HUES48 (cell line): Measurements from ENCODE around the gene TRPC4AP.

Source experiments
- H3K27ac ChIP-seq: one replicate; pipeline ENCODE4 v1.7.0; 2013; ENCODE audit warnings: low read depth, low read length, inconsistent platforms
- H3K27me3 ChIP-seq: 2 replicates; pipeline ENCODE4 v1.6.1; 2013; ENCODE audit warnings: mild to moderate bottlenecking, low read length; ENCODE audit not compliant: control insufficient read depth, insufficient read depth
- H3K36me3 ChIP-seq: 2 replicates; pipeline ENCODE4 v1.6.1; 2013; ENCODE audit warnings: low read length; ENCODE audit not compliant: control insufficient read depth, insufficient read depth
- H3K4me1 ChIP-seq: 2 replicates; pipeline ENCODE4 v1.6.1; 2013; ENCODE audit warnings: mild to moderate bottlenecking, low read length; ENCODE audit not compliant: control insufficient read depth, insufficient read depth
- H3K4me3 ChIP-seq: 2 replicates; pipeline ENCODE4 v1.5.1; 2013; ENCODE audit warnings: mild to moderate bottlenecking, low read depth, low read length
- H3K9ac ChIP-seq: 2 replicates; pipeline ENCODE4 v1.6.1; 2013; ENCODE audit warnings: mild to moderate bottlenecking, low read depth, low read length, moderate library complexity
- H3K9me3 ChIP-seq: 2 replicates; pipeline ENCODE4 v1.6.1; 2013; ENCODE audit warnings: low read length; ENCODE audit not compliant: control insufficient read depth, insufficient read depth

Gene TRPC4AP, protein sequence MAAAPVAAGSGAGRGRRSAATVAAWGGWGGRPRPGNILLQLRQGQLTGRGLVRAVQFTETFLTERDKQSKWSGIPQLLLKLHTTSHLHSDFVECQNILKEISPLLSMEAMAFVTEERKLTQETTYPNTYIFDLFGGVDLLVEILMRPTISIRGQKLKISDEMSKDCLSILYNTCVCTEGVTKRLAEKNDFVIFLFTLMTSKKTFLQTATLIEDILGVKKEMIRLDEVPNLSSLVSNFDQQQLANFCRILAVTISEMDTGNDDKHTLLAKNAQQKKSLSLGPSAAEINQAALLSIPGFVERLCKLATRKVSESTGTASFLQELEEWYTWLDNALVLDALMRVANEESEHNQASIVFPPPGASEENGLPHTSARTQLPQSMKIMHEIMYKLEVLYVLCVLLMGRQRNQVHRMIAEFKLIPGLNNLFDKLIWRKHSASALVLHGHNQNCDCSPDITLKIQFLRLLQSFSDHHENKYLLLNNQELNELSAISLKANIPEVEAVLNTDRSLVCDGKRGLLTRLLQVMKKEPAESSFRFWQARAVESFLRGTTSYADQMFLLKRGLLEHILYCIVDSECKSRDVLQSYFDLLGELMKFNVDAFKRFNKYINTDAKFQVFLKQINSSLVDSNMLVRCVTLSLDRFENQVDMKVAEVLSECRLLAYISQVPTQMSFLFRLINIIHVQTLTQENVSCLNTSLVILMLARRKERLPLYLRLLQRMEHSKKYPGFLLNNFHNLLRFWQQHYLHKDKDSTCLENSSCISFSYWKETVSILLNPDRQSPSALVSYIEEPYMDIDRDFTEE

DNA sequence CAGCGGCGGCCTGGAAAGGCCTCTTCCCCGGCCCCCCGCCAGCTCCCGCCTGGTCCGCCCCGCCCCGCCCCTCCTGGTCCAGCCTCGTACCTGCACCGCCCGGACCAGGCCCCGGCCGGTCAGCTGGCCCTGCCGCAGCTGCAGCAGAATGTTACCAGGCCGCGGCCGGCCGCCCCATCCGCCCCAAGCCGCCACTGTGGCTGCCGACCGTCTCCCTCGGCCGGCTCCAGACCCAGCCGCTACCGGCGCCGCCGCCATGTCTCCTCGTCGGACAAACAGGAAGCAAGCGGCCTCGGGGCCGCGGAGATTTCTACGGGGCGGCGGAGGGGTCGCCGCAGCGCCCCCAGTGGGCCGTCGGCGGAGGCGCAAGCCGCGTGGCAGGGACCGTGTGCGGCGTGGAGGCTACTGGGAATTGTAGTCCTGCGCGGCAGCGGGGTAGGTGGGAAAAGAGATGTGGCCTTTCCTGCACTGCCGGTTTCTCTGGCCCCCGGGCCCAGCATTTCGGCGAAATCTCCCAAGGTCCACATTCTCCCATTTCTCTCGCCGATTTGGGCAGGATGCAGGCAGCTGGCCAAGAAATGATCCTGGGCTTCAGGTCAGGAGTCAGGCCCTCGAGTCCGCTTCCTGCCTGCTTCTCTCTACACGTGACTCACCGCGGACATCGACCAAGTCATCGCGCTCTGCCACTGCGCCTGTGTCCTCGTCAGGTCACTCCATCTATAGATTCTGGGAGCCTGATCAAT, at the start of gene TRPC4AP:
TRPC4AP (minus strand) TSS at position 284 of the 743 bp plus-strand sequence; CDS start at position 258, 26 bp downstream.
- peak within 1 kb of the TSS; percentile 90 for H3K9ac ChIP-seq
- peaks cover 14% of the 10 kb centered on the region for H3K36me3 ChIP-seq
- peak within 1 kb of the TSS; percentile 94 for H3K4me3 ChIP-seq
- no peaks in the 10 kb centered on the region for H3K9me3 ChIP-seq
- no peaks in the 10 kb centered on the region for H3K27me3 ChIP-seq
- H3K27ac ChIP-seq = peak within 1 kb of the TSS; percentile 92
- H3K4me1 ChIP-seq = peaks cover 21% of the 10 kb centered on the region

GRCh38 chr20:35135867-35136586, 43.4 kb upstream of the TRPC4AP start:
- H3K4me1 ChIP-seq = no peaks in the 10 kb centered on the region
- no peaks in the 10 kb centered on the region for H3K9me3 ChIP-seq
- peaks cover 70% of the 10 kb centered on the region for H3K36me3 ChIP-seq
- H3K9ac ChIP-seq = no peak overlapping the region
- H3K27me3 ChIP-seq = no peaks in the 10 kb centered on the region
- no peak overlapping the region for H3K4me3 ChIP-seq
- H3K27ac ChIP-seq = no peak overlapping the region

DNA sequence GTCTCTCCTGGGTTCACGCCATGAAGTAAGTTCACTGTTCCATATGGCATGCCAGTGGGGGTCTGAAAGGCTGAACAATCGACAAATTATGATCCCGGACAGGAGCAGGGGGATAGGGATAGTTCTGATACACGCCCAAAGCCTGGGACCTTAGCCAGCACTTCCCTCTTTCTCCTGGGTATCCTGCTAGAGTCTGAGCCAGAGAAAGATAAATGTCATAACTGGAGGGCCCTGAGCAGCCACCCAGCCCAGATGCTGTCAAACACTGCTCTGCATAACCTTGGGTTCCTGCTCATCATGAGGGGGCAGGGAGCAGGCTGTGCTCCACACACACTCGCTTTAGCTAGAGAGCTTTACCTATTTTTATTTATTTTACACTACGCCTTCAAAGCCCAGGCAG, 42.3 kb upstream of the TRPC4AP start:
- Histone ChIP-seq H3K4me3 (no peak overlapping the region), H3K27ac (no peak overlapping the region), H3K27me3 (no peaks in the 10 kb centered on the region), H3K36me3 (peaks cover 72% of the 10 kb centered on the region), H3K9ac (no peak overlapping the region), H3K4me1 (no peaks in the 10 kb centered on the region), H3K9me3 (no peaks in the 10 kb centered on the region)

GRCh38 chr20:35134472-35134871, 41.9 kb upstream of the TRPC4AP start:
- Histone ChIP-seq H3K27me3 (no peaks in the 10 kb centered on the region), H3K36me3 (peaks cover 73% of the 10 kb centered on the region), H3K9ac (no peak overlapping the region), H3K4me3 (no peak overlapping the region), H3K27ac (no peak overlapping the region), H3K4me1 (no peaks in the 10 kb centered on the region), H3K9me3 (no peaks in the 10 kb centered on the region)

GRCh38 chr20:35133735-35134134, 41.1 kb upstream of the TRPC4AP start:
- Histone ChIP-seq H3K27ac (no peak overlapping the region), H3K4me3 (no peak overlapping the region), H3K9me3 (no peaks in the 10 kb centered on the region), H3K4me1 (no peaks in the 10 kb centered on the region), H3K27me3 (no peaks in the 10 kb centered on the region), H3K36me3 (peaks cover 70% of the 10 kb centered on the region), H3K9ac (no peak overlapping the region)

DNA sequence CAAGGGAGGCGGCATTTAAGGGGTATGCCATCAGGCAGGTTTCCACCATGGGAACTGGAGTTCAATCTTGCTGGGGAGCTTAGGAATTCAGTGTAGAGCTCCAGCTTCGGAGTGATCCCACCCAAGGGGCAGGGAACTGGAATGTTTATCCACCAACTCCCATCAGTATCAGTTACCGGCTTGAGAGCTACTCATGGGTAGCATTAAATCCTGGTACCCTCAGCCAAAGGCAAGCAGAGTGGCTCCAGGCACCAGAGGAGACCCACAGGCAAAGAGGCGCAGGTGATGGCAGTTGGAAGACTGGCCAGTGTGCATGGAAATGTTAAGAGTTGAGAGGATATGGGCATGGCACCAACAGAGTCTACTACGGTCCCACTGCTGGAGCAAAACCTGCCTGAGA, 40.4 kb upstream of the TRPC4AP start:
- Histone ChIP-seq H3K27ac (no peak overlapping the region), H3K27me3 (no peaks in the 10 kb centered on the region), H3K4me3 (no peak overlapping the region), H3K9ac (no peak overlapping the region), H3K36me3 (peaks cover 66% of the 10 kb centered on the region), H3K4me1 (no peaks in the 10 kb centered on the region), H3K9me3 (no peaks in the 10 kb centered on the region)

- Histone ChIP-seq H3K4me1 (no peaks in the 10 kb centered on the region), H3K4me3 (no peak overlapping the region), H3K27me3 (no peaks in the 10 kb centered on the region), H3K9ac (no peak overlapping the region), H3K9me3 (no peaks in the 10 kb centered on the region), H3K27ac (no peak overlapping the region), H3K36me3 (peaks cover 65% of the 10 kb centered on the region)
Observed at GRCh38 chr20:35131934-35132333, 39.3 kb upstream of the TRPC4AP start.

DNA sequence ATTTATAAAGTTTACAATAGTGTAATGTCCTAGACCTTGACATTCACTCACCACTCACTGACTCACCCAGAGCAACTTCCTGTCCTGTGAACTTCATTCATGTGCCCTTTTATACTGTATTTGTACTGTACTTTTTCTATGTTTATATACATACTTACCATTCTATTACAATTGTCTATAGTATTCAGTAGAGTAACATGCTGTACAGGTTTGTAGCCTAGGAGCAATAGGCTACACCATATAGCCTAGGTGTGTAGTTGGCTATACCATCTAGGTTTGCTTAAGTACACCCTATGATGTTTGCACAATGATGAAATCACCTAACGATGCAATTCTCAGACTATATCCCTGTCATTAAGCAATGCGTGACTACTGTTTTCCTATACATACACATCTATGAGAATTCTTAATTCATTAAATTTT, 37.1 kb upstream of the TRPC4AP start:
- Histone ChIP-seq H3K9ac (no peak overlapping the region), H3K36me3 (peaks cover 67% of the 10 kb centered on the region), H3K9me3 (no peaks in the 10 kb centered on the region), H3K4me1 (no peaks in the 10 kb centered on the region), H3K4me3 (no peak overlapping the region), H3K27ac (no peak overlapping the region), H3K27me3 (no peaks in the 10 kb centered on the region)

DNA sequence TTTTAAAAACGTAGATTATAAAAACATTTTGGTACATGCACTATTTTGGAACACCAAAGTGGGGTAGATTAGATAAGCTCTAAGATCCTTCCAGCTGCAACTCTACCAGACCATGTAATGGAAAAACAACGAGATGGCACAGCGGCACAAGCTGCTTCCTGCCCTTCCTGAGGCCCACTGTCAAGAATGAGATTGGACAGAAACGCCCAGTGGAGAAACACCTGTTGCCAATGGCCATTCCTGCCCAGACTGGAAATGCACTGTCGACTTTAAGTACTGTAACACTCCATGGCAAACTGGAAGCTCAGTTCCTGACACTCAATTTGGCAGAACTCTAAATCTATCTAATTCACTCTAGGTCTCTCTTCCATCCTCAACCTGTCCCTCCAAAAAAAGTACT, 33.1 kb upstream of the TRPC4AP start:
- Histone ChIP-seq H3K27me3 (no peaks in the 10 kb centered on the region), H3K9ac (no peak overlapping the region), H3K36me3 (peaks cover 69% of the 10 kb centered on the region), H3K4me3 (no peak overlapping the region), H3K4me1 (no peaks in the 10 kb centered on the region), H3K9me3 (no peaks in the 10 kb centered on the region), H3K27ac (no peak overlapping the region)

DNA sequence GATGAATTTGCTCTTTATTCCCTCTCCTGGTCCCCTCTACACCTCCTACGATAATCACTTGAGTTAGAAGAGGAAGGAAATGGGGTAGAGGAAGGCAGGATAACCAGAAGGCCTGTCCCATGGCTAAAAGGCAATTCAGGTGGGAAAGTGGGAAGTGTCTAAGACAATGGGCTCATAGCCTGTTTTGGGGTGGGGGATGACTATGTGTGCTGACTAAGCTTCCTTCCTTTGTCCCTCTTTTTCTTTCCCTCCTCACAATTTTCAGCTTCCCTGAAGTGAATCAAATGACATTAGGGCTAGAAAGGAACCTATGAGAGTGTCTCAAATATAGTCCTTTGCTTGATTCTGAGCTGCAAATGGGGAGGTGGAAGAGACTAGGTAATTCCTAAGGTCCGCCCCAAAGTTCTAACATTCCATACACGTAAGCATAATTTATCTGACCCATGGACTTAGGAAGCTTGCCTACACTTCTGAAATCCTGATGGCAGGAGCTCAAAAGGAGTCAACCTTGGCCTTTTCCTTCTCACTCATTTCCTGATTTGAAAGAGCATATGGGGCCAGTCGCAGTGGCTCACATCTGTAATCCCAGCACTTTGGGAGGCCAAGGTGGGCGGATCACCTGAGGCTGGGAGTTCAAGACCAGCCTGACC, 30.3 kb upstream of the TRPC4AP start:
- no peak overlapping the region for H3K9ac ChIP-seq
- no peaks in the 10 kb centered on the region for H3K27me3 ChIP-seq
- no peak overlapping the region for H3K4me3 ChIP-seq
- H3K4me1 ChIP-seq = no peaks in the 10 kb centered on the region
- H3K27ac ChIP-seq = no peak overlapping the region
- no peaks in the 10 kb centered on the region for H3K9me3 ChIP-seq
- H3K36me3 ChIP-seq = peaks cover 76% of the 10 kb centered on the region
